ENCODE measurements around the gene ZNF346.

DNA sequence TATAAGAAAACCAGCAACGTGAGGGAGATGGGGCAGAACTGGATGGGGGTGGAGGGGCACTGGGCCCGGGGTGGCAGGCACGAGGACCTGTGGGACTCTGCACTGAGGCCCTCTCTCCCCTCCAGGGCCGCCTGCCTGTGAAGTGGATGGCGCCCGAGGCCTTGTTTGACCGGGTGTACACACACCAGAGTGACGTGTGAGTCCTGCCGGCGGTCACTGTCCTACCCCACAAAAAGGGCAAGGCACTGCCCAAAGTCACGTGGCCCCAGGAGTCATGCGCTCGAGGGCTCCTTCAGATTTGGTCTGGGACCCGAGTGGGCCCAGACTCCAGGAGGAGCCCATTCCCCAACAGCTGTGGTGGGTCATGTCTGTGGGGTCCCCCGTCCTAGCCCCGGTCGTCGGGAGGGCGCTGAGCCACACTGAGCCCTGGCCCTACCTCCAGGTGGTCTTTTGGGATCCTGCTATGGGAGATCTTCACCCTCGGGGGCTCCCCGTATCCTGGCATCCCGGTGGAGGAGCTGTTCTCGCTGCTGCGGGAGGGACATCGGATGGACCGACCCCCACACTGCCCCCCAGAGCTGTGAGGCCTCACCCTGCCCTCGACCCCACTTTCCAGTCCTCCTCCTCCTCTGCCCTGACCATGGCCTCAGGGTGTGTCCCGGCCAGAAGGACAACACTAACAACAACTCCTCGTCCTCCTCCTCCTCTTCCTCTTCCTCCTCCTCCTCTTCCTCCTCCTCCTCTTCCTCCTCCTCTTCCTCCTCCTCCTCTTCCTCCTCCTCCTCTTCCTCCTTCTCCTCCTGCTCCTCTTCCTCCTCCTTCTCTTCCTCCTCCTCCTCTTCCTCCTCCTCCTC, 73.9 kb downstream of the ZNF346 start:
- no peak for TF ChIP-seq POLR2A (IDR thresholded peaks at IDR 0.05; ENCODE audit: low read depth, low read length)
- no peak for TF ChIP-seq TAF1 (IDR thresholded peaks at IDR 0.05; ENCODE audit: borderline replicate concordance, low read depth, low read length)

Data from GM12892 (cell line).